NB4 (cell line): ENCODE results near the gene AGER.
A peak's percentile ranks its signal among the peaks of the same experiment; 100 is the strongest.

ENCODE experiments used
- CTCF ChIP-seq: IDR thresholded peaks from one replicate; pipeline ENCODE4 v1.5.1; 2012; ENCODE audit warnings: low read depth, low read length
- MAX ChIP-seq: IDR thresholded peaks from 2 replicates; pipeline ENCODE4 v1.6.1; 2011; ENCODE audit warnings: low read depth, low read length
- POLR2A ChIP-seq: IDR thresholded peaks from 2 replicates; pipeline ENCODE4 v1.6.1; 2011; ENCODE audit warnings: mild to moderate bottlenecking; ENCODE audit not compliant: insufficient read length; ENCODE audit errors: extremely low read depth

- TF ChIP-seq CTCF (no peak), POLR2A (peak; percentile 43), MAX (no peak)
Measured at GRCh38 chr6:32175711-32176475, 8.2 kb downstream of the AGER start, which contains the start of gene AGPAT1.
